Measurements from ENCODE around the gene PRRG4. TPM values are rescaled to one million over a fixed set of nuclear protein-coding genes. Genes with fewer than 3 reads are reported as not detected.

Gene PRRG4
- total RNA-seq, 1 donor from 2014 or later = 12.6 TPM

- intact Hi-C loops (cut with DNase I) = no loop called here
- no peaks in the 10 kb centered on the region for H3K36me3 ChIP-seq
- TF ChIP-seq CTCF (IDR thresholded peaks at IDR 0.05) = no peak
- no peaks in the 10 kb centered on the region for H3K9me3 ChIP-seq
- no peaks in the 10 kb centered on the region for H3K27me3 ChIP-seq
- H3K4me3 ChIP-seq = peak overlapping the region; percentile 73
- H3K27ac ChIP-seq = no peak overlapping the region
- ATAC-seq = no peak
- no peak for DNase-seq
- peaks cover 7% of the 10 kb centered on the region for H3K4me1 ChIP-seq
These were observed 1.1 kb downstream of the PRRG4 start for GRCh38 chr11:32830796-32831195.

DNA sequence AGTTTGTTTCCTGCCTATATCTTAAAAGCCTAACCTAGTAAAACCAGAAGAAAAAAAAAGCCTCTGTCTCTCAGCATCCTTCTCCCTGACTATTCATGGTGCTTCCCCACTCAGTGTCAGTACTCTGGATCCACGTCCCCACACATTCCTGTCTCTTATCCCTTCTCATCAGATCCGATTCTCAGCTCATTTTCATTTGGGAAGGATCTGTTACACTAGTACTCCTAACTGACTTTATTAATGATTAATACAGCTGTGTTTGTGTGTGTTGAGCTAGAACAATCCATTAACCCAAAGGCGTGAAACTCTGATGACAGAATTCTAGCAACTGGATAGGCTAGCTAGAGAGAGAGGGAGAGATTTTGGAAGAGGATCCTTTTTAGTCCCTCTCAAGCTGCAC, 1.5 kb downstream of the PRRG4 start:
- Histone ChIP-seq H3K4me3 (no peak overlapping the region), H3K36me3 (no peaks in the 10 kb centered on the region), H3K9me3 (no peaks in the 10 kb centered on the region), H3K27ac (no peak overlapping the region), H3K27me3 (no peaks in the 10 kb centered on the region), H3K4me1 (peaks cover 7% of the 10 kb centered on the region)
- DNase-seq (no peak), ATAC-seq (no peak)
- no peak for TF ChIP-seq CTCF (IDR thresholded peaks at IDR 0.05)
- intact Hi-C loops (cut with DNase I) = no loop called here

DNA sequence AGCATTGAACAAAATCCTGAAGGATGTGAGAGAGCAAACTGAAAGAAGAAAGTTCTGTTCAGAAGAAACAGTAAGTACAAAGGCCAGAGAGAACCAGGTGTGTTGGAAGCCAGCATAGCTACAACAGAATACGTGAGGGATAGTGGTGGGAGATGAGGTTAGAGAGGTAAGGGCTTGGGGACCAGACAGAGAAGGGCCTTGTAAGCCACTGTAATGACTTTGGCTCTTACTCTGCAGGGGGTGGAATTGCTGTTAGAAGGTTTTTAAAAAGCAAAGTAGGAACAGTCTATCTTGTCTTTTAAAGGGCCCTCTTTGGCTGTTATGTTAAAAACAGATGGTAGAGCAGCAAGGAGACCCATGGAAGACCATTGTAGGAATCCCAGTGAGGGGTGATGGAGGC, 4.2 kb downstream of the PRRG4 start:
- Histone ChIP-seq H3K36me3 (no peaks in the 10 kb centered on the region), H3K4me1 (peaks cover 7% of the 10 kb centered on the region), H3K4me3 (no peak overlapping the region), H3K27ac (no peak overlapping the region), H3K27me3 (no peaks in the 10 kb centered on the region), H3K9me3 (no peaks in the 10 kb centered on the region)
- DNase-seq (no peak), ATAC-seq (no peak)
- intact Hi-C loops (cut with DNase I) = no loop called here
- no peak for TF ChIP-seq CTCF (IDR thresholded peaks at IDR 0.05)

GRCh38 chr11:32836946-32837345, 7.2 kb downstream of the PRRG4 start:
- intact Hi-C loops (cut with DNase I) = no loop called here

DNA sequence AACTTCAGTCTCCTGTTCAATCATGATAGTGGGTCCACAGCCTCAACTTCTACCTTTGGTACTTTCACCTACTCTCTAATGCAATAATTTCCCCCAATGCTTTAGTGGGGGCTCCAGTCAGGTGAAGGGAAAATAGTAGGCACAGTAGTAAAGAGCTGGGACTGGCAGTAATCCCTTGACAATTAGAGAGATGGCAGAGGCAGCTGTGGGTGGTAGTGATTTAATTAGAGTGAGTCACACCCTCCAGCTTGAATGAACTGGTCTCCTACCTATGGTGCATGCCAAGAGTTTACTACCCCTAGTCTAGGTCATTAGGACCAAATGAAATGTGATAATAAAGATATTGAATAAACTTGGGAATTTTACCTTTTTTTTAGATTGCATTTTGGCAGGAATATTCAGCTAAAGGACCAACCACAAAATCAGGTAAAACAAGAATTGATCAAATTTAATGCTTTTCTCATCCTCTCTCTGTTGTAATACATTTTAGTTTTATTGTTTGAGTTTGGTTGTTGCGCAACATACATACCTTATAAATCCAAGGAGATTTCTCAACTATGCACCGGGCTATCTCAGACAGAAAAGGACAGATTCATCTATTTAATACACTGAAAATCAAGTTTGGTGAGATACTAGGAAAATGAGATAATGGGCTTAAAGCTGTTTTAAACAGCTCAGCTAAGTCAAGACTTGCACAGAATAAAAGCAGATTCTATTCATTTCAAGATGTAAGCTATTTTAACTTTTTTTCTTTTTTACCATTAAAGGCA, 9.0 kb downstream of the PRRG4 start:
- H3K4me1 ChIP-seq = no peaks in the 10 kb centered on the region
- no peaks in the 10 kb centered on the region for H3K27me3 ChIP-seq
- TF ChIP-seq CTCF (IDR thresholded peaks at IDR 0.05) = no peak
- H3K9me3 ChIP-seq = no peaks in the 10 kb centered on the region
- H3K36me3 ChIP-seq = no peaks in the 10 kb centered on the region
- no peak overlapping the region for H3K27ac ChIP-seq
- intact Hi-C loops (cut with DNase I) = no loop called here
- no peak overlapping the region for H3K4me3 ChIP-seq
- no peak for DNase-seq
- ATAC-seq = no peak

More at GRCh38 chr11:32836946-32837345, 7.2 kb downstream of the PRRG4 start:
- no peaks in the 10 kb centered on the region for H3K27me3 ChIP-seq
- H3K4me3 ChIP-seq = no peak overlapping the region
- DNase-seq (no peak), ATAC-seq (no peak)
- no peaks in the 10 kb centered on the region for H3K4me1 ChIP-seq
- H3K27ac ChIP-seq = no peak overlapping the region
- H3K36me3 ChIP-seq = no peaks in the 10 kb centered on the region
- no peak for TF ChIP-seq CTCF (IDR thresholded peaks at IDR 0.05)
- H3K9me3 ChIP-seq = no peaks in the 10 kb centered on the region

Data from upper lobe of right lung (tissue), 1 donor.